Fibroblast of gingiva (primary cell): ENCODE measurements around the gene LRRIQ4.
A peak's percentile ranks its signal among the peaks of the same experiment; 100 is the strongest.

Experiments used
- DNase-seq: peaks from one replicate; pipeline ENCODE4 v3.0.0-alpha.2; 2011; ENCODE audit warnings: low read depth

The LRRIQ4 gene

GRCh38 chr3:169809230-169809795 lies 3.4 kb upstream of the LRRIQ4 start:
- no peak for DNase-seq

GRCh38 chr3:169811631-169812331 lies 889 bp upstream of the LRRIQ4 start:
- DNase-seq = peak; percentile 66

GRCh38 chr3:169813278-169813677 lies 608 bp downstream of the LRRIQ4 start:
- no peak for DNase-seq

DNA sequence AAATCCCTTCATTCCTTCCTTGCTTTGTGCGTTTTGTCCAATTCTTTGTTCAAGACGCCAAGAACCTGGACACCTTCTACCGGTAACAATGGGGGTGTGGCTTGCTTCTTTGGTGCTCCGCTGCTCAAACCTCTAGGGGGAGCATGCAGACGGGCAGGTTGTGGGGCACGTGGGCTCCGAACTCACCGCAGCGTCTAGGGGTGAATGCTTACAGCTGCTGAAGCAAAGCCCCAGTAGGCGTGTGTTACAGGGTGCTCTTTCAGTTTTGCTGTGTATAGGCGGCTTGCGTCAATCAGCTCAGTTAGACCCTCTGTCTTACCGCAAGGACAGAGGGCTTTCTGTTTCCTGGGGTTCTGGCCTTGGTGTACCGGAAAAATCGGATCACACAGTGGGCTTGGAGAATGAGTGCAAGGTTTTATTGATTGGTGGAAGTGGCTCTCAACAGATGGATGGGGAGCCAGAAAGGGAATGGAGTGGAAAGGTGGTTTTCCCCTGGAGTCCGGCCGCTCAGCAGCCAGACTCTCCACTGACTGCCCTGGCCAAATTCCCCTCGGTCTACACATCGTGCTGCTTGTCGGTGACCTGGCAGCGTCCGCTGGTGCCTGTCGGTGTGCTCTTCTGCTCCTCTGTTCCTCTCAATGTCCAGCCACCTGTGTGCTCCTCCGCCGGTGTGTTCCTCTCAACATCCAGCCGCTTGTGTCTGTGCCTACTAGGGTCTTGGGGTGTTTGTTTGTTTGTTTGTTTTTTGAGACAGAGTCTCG lies 1.3 kb downstream of the LRRIQ4 start:
- DNase-seq = no peak

GRCh38 chr3:169815590-169816150 lies 3.0 kb downstream of the LRRIQ4 start:
- no peak for DNase-seq

GRCh38 chr3:169818316-169818715 lies 5.6 kb downstream of the LRRIQ4 start:
- DNase-seq = no peak

- DNase-seq = no peak
These were observed 9.4 kb downstream of the LRRIQ4 start for GRCh38 chr3:169822091-169822490.

DNA sequence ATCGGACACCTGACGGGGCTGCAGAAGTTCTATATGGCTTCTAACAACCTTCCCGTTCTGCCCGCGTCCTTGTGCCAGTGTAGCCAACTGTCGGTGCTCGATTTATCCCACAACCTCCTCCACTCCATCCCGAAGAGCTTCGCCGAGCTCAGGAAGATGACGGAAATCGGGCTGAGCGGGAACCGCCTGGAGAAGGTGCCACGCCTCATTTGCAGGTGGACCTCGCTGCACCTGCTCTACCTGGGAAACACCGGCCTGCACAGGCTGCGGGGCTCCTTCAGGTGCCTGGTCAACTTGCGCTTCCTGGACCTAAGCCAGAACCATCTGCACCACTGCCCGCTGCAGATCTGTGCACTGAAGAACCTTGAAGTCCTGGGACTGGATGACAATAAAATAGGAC lies 9.9 kb downstream of the LRRIQ4 start:
- DNase-seq = no peak

DNA sequence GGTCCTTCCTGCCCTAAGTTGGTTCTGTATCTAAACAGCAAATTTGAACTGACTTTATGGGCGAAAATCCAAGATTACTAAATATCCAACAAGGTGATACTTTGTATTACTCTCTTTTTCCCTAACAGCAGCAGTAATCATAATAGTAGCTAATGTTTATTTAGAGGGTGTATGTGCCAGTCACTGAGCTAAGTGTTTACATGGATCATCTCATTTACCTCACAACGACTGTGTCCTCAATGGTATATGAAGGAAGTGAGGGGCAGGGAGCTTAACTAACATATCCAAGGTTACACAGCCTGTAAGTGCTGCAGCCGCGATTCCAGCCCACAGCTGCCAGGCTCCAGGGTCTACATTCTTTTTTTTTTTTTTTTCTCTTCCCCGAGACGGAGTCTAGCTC lies 10.3 kb downstream of the LRRIQ4 start:
- DNase-seq = no peak

DNA sequence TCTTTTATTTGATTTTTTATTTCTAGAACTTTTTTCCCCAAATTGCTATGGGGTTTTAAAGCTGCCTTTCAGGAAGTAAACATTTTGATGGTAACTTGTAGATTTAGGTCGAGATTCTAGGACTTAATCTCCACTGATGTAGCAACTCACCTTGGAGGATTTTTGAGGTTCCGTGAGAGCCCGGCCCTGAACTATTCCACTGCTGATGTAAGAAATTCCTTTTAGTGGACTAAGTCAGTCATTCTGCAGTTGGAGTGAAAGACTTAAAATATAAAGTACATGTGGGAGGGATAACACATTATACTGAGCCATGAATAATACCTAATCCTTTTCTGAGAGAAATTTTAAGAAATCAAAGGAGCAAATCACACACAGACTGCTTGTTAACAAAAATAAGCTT lies 12.6 kb downstream of the LRRIQ4 start:
- no peak for DNase-seq

- no peak for DNase-seq
These were observed 15.0 kb downstream of the LRRIQ4 start for GRCh38 chr3:169827712-169828111.

DNA sequence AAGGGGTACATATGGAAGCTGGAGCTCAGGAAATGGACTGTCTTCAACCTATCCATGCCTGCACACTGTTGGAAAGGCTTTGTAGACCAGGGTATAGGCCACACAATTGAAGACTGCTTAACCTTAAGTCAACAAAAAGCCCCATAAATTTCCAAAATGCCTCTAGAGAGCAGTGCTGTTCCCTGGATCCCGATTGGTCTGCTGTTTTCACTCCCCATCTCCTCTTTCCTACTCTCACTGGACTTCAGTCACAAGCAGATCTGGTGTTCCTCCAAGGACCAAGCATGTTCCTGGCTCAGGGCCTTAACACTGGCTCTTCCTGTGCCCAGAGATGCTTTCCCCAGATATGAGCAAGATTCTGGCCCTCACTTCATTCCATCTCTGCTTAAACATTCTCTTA lies 22.9 kb downstream of the LRRIQ4 start:
- no peak for DNase-seq

DNA sequence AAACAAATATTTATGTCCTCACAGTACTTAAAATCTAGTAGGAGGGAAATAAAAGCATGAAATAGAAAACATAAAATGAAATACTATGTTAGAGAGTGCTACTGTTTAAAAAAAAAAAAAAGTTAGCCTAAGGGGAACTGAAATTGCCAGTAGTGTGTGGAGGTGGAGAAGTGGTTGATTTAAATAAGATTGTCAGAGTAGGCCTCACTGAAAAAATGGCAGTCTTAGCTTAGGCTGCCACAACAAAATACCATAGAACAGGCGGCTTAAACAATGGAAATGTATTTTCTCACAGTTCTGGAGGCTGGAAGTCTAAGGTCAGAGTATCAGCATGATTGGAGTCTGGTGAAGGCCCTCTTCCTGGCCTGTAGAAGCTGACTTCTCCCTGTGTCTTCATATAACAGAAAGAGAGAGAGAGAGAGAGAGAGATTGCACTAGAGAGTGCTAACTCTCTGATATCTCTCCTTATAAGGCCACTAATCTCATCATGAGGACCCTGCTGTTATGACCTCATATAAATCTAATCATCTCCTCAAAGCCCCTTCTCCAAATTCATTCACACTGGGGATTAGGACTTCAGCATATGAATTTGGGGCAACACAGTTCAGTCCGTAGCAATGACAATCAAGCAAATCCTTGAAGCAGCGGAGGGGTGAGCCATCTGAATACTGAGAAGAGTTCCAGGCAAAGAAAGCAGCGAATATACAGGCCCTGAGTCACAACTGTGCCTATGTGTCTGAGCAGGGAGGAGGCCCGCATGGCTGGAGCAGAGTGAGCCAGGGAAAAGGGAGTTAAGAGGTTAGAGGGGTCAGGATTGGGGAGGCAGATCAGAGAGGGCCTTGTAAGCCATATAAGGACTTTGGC lies 23.6 kb downstream of the LRRIQ4 start:
- no peak for DNase-seq

GRCh38 chr3:169836942-169837275 lies 24.2 kb downstream of the LRRIQ4 start:
- DNase-seq = no peak

- DNase-seq = no peak
These were observed 25.9 kb downstream of the LRRIQ4 start for GRCh38 chr3:169838511-169839030.

DNA sequence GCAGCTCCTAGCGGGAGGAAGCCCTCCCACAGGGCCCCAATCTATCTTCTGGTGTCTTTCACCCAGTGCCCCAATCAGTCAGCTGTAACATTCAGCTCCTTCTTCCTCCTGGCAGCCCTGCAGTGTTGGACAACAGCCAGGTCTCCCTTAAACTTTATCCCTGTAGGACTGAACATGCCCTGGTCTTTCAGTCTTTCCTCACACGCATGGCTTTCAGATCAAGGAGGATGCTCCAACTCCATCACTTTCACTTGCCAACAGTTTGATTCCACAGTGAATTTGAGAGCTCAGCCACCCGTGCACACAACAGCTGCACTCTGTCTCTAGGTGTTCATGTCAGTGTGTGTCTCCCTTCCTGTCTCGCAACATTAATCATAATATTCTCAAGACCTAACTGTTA lies 28.5 kb downstream of the LRRIQ4 start:
- DNase-seq = no peak

DNA sequence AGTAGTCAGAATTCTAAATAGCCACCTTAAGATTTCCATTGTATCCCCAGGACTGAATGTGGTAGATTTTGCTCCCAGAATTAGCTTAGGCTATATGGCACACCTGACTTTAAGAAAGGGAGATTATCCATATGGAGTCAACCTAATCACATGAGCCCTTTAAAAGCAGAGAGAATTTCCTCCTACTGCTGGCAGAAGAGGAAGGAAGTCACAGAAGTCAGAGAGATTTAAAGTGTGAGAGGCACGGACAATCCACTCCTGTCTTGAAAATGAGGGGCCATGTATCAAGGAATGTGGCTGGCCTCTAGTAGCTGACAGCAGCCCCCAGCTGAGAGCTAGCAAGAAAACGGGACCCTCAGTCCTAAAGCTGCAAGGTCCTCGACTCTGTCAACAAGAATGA lies 30.3 kb downstream of the LRRIQ4 start:
- DNase-seq = no peak

- DNase-seq = no peak
These were observed 34.0 kb downstream of the LRRIQ4 start for GRCh38 chr3:169846458-169847193.

DNA sequence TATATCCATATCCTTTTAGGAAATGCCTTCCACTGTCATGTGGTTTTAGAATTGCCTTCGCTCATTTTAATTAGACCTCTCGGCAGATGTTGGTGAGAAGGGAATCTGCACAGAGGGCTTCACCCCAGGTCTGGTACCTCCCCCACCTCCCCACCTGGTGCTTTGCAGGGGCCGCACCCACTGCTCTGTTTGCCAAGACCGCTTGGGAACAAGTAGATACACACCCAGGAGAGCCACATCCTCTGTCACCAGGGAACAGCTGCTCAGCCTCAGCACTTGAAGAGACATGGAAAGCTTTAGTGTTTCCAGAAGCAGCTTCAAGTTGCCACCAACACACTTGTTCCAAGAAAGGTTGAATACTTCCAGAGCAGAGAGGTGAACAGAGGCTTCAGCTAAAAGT lies 35.2 kb downstream of the LRRIQ4 start:
- no peak for DNase-seq

GRCh38 chr3:169848741-169849140 lies 36.1 kb downstream of the LRRIQ4 start:
- DNase-seq = no peak

- no peak for DNase-seq
These were observed 37.9 kb downstream of the LRRIQ4 start for GRCh38 chr3:169850618-169851017.
